DOHH2 (cell line): Measurements from ENCODE around the gene C1QTNF6.
A peak's percentile ranks its signal among the peaks of the same experiment; 100 is the strongest.

ENCODE experiments used
- H3F3A ChIP-seq: fragments of 200-600 bp; sonication (generic), shearing (Covaris generic); 2 replicates; pipeline ENCODE4 v1.6.0; 2016; ENCODE audit warnings: antibody characterized with exemption, mild to moderate bottlenecking; ENCODE audit not compliant: control insufficient read depth, insufficient read depth
- H3K27ac ChIP-seq: fragments of 200-600 bp; sonication (generic); 2 replicates; pipeline ENCODE4 v1.5.1; 2014; ENCODE audit warnings: low read depth, mild to moderate bottlenecking, low read length, moderate library complexity
- H3K27me3 ChIP-seq: fragments of 200-600 bp; sonication (generic); 2 replicates; pipeline ENCODE4 v1.6.1; 2014; ENCODE audit warnings: mild to moderate bottlenecking, low read length, mixed read lengths; ENCODE audit not compliant: control insufficient read depth
- H3K36me3 ChIP-seq: fragments of 200-600 bp; sonication (generic); 2 replicates; pipeline ENCODE4 v1.6.1; 2014; ENCODE audit warnings: mild to moderate bottlenecking, low read length, moderate library complexity, mixed read lengths; ENCODE audit not compliant: control insufficient read depth
- H3K4me1 ChIP-seq: fragments of 200-600 bp; sonication (generic); 2 replicates; pipeline ENCODE4 v1.6.1; 2014; ENCODE audit warnings: mild to moderate bottlenecking, low read length, mixed read lengths; ENCODE audit not compliant: control insufficient read depth
- H3K4me2 ChIP-seq: fragments of 200-600 bp; sonication (generic); 2 replicates; pipeline ENCODE4 v1.6.0; 2014; ENCODE audit warnings: mild to moderate bottlenecking, low read length, moderate library complexity
- H3K4me3 ChIP-seq: fragments of 200-600 bp; sonication (generic); 2 replicates; pipeline ENCODE4 v1.5.1; 2014; ENCODE audit warnings: mild to moderate bottlenecking, low read length, mixed read lengths
- H3K79me2 ChIP-seq: fragments of 200-600 bp; sonication (generic); 2 replicates; pipeline ENCODE4 v1.6.1; 2014; ENCODE audit warnings: mild to moderate bottlenecking, low read length, mixed read lengths; ENCODE audit not compliant: control insufficient read depth
- H3K9me2 ChIP-seq: fragments of 200-600 bp; sonication (generic); replicated peaks from 2 replicates; pipeline ENCODE4 v1.6.1; 2014; ENCODE audit warnings: mild to moderate bottlenecking, low read length, mixed read lengths; ENCODE audit not compliant: control insufficient read depth
- H3K9me3 ChIP-seq: fragments of 200-600 bp; sonication (generic); 2 replicates; pipeline ENCODE4 v1.6.1; 2014; ENCODE audit warnings: antibody characterized with exemption, low read length, mixed read lengths; ENCODE audit not compliant: control insufficient read depth, insufficient read depth
- H4K20me1 ChIP-seq: fragments of 200-600 bp; sonication (generic); 2 replicates; pipeline ENCODE4 v1.6.0; 2014; ENCODE audit warnings: low read depth, mild to moderate bottlenecking, antibody characterized with exemption, low read length, moderate library complexity; ENCODE audit not compliant: control insufficient read depth, insufficient read depth
- CTCF ChIP-seq: fragments of 200-600 bp; sonication (generic); IDR thresholded peaks from one replicate; pipeline ENCODE4 v1.5.1; 2014; ENCODE audit warnings: antibody characterized with exemption, mild to moderate bottlenecking, low read depth, low read length; ENCODE audit not compliant: poor library complexity, severe bottlenecking
- EZH2phosphoT487 ChIP-seq: fragments of 200-600 bp; sonication (generic); IDR thresholded peaks from 2 replicates; pipeline ENCODE4 v1.6.1; 2017; ENCODE audit warnings: borderline replicate concordance, mild to moderate bottlenecking, antibody characterized with exemption, low read length, moderate library complexity, mixed read lengths

The C1QTNF6 gene

DNA sequence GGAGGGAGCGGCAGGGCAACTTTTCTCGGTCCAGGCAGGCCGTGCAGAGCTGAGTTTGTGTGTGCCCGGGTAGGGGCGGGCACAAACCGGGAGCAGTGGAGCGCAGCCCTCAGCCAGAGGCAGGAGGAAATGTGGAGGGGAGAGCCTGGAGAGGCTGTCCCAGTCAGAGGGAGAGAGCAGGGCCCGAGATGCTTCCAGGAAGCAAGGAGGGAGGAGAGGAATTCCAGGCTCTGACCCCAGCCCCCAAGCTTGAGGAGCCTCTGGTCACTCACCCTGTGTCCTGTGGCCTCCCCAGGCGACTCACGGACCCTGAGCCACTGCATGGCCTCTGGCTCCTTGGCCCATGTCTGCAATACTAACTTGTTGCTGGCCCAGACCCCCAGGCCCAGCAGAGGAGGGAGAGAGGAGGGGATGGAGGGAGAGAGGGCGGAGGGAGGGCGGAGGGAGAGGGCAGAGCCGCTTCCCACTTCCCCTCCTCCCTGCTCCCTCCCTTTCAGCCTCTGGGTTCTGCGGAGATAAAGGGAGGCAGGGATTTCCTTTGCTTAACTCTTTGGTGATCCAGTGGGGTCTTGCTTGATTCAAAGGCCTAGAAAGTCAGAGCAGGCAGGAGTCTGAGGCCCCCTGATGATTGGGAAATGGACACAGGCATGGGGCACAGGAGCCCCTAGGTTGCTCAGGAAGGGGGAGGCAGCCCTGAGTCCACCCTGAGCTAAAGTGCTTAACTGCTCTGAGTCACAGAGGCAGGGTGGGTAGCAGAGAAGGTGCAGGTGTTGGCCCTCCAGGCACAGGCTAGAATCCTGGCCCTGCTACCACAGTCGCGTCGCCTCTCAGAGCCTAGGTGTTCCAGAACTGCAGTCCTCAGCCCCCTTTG is at the start of gene C1QTNF6:
Gene C1QTNF6 (minus strand): TSS at position 357 of the 871 bp plus-strand sequence. CDS start 34 bp downstream, at position 323.
- Histone ChIP-seq H3K4me2 (no peak within 1 kb of the TSS), H3K36me3 (no peaks in the 10 kb centered on the region), H3K4me3 (no peak within 1 kb of the TSS), H3K9me2 (no peaks in the 10 kb centered on the region), H3K27me3 (peaks cover 11% of the 10 kb centered on the region), H3F3A (no peaks in the 10 kb centered on the region), H4K20me1 (no peaks in the 10 kb centered on the region), H3K4me1 (no peaks in the 10 kb centered on the region), H3K9me3 (no peaks in the 10 kb centered on the region), H3K27ac (no peak within 1 kb of the TSS), H3K79me2 (no peaks in the 10 kb centered on the region)
- no peak for TF ChIP-seq CTCF
- TF ChIP-seq EZH2phosphoT487, result no peak

DNA sequence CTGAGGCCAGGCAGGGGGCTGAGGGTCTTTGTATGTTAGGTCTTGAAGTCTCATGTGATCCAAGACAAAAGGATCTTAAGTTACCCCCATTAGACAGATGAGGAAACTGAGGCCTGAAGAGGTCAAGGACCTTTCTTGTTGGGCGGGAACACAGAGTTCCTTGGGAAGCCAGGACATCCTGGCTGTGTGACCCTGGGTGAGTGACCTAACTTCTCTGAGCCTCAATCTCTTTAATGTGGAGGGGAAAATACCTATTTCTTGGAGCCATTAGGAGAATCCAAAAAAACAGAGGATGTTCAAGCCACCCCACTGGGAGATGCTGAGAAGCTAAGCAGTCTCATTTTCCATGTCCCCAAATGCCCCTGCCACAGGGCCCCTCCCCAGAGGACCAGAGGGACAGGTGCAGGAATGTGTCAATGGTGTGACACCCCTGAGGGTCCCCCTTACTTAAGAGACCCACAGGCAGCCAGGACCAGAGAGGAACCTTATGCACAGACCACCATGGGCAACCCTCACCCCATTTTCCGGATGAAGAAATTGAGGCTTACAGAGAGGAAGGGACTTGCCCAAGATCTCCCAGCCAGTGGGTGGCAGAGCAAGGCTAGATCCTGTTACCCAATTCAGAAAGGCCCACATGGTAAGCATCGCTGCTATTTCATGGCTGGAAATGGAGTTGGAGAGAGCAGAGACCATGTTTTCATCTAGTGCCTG is 48.0 kb upstream of the C1QTNF6 start:
- no peak overlapping the region for H3K4me3 ChIP-seq
- H3K4me1 ChIP-seq, result peaks cover 89% of the 10 kb centered on the region
- peaks cover 88% of the 10 kb centered on the region for H3K36me3 ChIP-seq
- no peaks in the 10 kb centered on the region for H3K27me3 ChIP-seq
- no peaks in the 10 kb centered on the region for H4K20me1 ChIP-seq
- no peak overlapping the region for H3K27ac ChIP-seq
- H3K9me3 ChIP-seq, result no peaks in the 10 kb centered on the region
- peaks cover 4% of the 10 kb centered on the region; the same call in 1 of the 2 replicates for H3F3A ChIP-seq
- TF ChIP-seq CTCF (no peak), EZH2phosphoT487 (no peak)
- 0 out of 2 replicates have a peak overlapping the region, but pooled peaks have one; percentile 3 for H3K4me2 ChIP-seq
- H3K9me2 ChIP-seq, result no peaks in the 10 kb centered on the region
- H3K79me2 ChIP-seq, result peaks cover 63% of the 10 kb centered on the region

DNA sequence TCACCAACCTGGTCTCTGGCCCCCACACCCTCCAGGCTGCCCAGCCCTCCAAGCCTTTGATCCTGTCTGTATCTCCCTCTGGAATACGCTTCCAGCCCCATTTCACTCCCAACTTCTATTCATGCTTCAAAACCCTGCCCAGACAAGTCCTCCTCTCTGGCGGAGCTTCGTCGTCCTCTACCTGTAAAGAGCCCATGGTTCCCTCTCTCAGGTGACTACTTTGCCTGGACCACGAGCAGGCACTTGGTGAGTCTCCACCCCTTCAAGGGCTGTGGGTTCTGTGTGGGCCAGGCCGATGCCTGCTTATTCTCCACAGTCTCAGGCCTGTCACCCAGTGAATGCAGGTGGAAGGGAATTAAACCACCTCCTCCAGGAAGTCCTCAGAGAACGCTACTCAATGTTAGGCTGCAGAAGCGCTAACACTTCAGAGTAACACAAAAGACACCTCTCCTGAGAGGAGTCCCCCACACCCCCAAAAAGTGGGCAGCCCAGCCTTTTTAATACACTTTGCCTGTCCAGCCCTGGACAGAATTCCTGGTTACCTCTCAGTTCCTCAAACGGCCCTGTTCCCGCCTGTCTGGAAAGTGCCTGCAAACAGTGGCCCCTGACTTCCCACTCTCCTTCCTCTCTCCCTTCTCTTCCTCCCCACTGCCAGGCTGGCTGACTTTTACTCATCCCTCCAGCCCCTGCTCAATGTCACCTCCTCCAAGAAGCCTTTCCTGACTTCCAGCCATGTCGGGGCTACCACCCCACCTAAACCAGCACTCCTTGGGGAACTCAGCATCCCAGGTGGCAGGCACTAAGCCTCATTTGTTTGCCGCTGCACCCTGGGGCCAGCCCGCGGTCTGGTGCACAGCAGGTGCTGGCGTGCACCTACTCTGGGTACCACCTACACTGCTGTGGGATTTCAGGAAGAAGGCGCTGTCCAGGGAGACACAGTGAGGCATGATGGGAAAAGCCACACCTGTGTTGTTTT is 47.0 kb upstream of the C1QTNF6 start:
- Histone ChIP-seq H3K36me3 (peaks cover 86% of the 10 kb centered on the region), H3K4me1 (peaks cover 89% of the 10 kb centered on the region)
- no peak for TF ChIP-seq CTCF

More for the DNA sequence above, 47.0 kb upstream of the C1QTNF6 start:
- Histone ChIP-seq H3K9me2 (no peaks in the 10 kb centered on the region), H4K20me1 (no peaks in the 10 kb centered on the region), H3F3A (peaks cover 12% of the 10 kb centered on the region), H3K4me3 (no peak overlapping the region), H3K4me2 (no peak overlapping the region), H3K79me2 (peaks cover 54% of the 10 kb centered on the region), H3K9me3 (no peaks in the 10 kb centered on the region), H3K27me3 (no peaks in the 10 kb centered on the region), H3K27ac (no peak overlapping the region)
